Lower lobe of right lung (tissue), 2 donors: Measurements from ENCODE around the gene ETFB. TPM values are rescaled to one million over a fixed set of nuclear protein-coding genes. Genes with fewer than 3 reads are reported as not detected.

ENCODE experiments used
- ATAC-seq, 2 donors: fragments of 200-7000 bp; cut with Tn5 transposase; one replicate each; pipeline ENCODE4 v1.9.1; 2020 to 2022; ENCODE audit warnings: mild to moderate bottlenecking in 2 of 2, moderate library complexity in 2 of 2
- DNase-seq: peaks from one replicate; pipeline ENCODE4 v3.0.0-alpha.2; 2020
- H3K27ac ChIP-seq: fragments of 200-600 bp; one replicate; pipeline ENCODE4 v1.8.0; 2022
- H3K27me3 ChIP-seq: fragments of 200-600 bp; one replicate; pipeline ENCODE4 v1.8.0; 2022; ENCODE audit warnings: low read depth
- H3K36me3 ChIP-seq: fragments of 200-600 bp; one replicate; pipeline ENCODE4 v1.8.0; 2022; ENCODE audit warnings: mild to moderate bottlenecking
- H3K4me1 ChIP-seq: fragments of 200-600 bp; one replicate; pipeline ENCODE4 v1.8.0; 2022
- H3K4me3 ChIP-seq: fragments of 200-600 bp; one replicate; pipeline ENCODE4 v1.8.0; 2022; ENCODE audit warnings: mild to moderate bottlenecking
- H3K9me3 ChIP-seq: fragments of 200-600 bp; one replicate; pipeline ENCODE4 v1.8.0; 2022
- CTCF ChIP-seq: fragments of 200-600 bp; IDR thresholded peaks from one replicate; pipeline ENCODE4 v1.8.0; 2022; ENCODE audit warnings: antibody characterized with exemption, mild to moderate bottlenecking
- intact Hi-C: fragments of 100-400 bp; cut with DNase I; formaldehyde crosslinking; loops from one replicate; pipeline ENCODE4 v1.11.0; 2022
- total RNA-seq: library from RNA; stranded (reverse); fragmentation: NEBNext Ultra II Directional; extraction: Animal tissue kit (Norgen Biotek cat#: 25700); gene quantifications from one replicate; pipeline ENCODE4 v1.2.1, GENCODE V29; 2021
- donor health status: DM: no; HTN: yes; CAD: no; lungs with severe emphysema.

The ETFB gene
- total RNA-seq, 1 donor from 2014 or later, result 59.8 TPM

GRCh38 chr19:51380379-51380778 lies 14.2 kb upstream of the ETFB start:
- H3K4me1 ChIP-seq, result no peaks in the 10 kb centered on the region
- no peaks in the 10 kb centered on the region for H3K27me3 ChIP-seq
- no peak overlapping the region for H3K4me3 ChIP-seq
- no peaks in the 10 kb centered on the region for H3K36me3 ChIP-seq
- no peak overlapping the region for H3K27ac ChIP-seq
- DNase-seq (no peak), ATAC-seq (no peak)
- intact Hi-C loops, result no loop called here
- TF ChIP-seq CTCF, result no peak
- H3K9me3 ChIP-seq, result no peaks in the 10 kb centered on the region

DNA sequence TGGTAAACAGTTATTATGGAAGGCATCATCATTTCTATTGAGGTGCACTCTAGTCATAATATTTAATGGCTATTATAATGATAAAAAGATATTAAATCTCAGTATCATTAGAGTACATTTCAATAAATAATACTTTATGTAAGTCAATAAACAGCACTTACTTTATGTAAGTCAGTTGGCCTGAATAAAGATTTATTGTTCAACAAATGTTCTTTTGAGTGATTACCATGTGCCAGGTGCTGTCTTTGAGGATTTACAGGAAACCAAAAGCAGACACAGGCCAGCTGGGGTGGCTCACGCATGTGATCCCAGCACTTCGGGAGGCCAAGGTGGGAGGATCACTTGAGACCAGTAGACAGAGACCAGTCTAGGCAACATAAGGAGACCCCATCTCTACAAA lies 11.2 kb upstream of the ETFB start:
- TF ChIP-seq CTCF, result no peak
- Histone ChIP-seq H3K27me3 (no peaks in the 10 kb centered on the region), H3K4me1 (no peaks in the 10 kb centered on the region), H3K9me3 (no peaks in the 10 kb centered on the region), H3K4me3 (no peak overlapping the region), H3K36me3 (no peaks in the 10 kb centered on the region), H3K27ac (no peak overlapping the region)
- intact Hi-C loops, result no loop called here
- no peak for DNase-seq
- no peak for ATAC-seq

DNA sequence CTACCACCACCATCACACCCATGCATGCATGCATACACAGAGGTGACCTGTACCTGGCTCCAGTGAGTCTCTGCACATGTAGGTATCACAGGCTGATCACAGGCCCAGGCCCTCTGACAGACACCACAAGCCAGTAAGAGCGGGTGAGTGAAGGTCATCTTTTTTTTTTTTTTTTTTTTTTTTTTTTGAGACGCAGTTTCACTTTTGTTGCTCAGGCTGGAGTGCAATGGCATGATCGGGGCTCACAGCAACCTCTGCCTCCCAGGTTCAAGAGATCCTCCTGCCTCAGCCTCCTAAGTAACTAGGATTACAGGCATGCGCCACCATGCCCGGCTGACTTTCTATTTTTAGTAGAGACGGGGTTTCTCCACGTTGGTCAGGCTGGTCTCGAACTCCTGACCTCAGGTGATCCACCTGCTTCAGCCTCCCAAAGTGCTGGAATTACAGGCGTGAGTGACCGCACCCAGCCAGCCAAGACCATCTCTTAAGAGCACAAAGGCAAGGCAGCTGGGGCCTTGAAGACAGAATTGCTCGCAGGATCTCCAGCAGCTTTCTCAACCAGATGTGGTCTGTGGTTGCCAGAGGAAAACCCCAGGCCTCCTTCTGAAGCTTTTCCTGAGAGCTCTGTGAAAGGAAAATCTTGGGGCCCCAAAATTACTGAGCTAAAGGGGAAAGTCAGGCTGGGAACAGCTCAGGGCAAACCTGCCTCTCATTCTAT lies 9.5 kb upstream of the ETFB start:
- Histone ChIP-seq H3K9me3 (no peaks in the 10 kb centered on the region), H3K27me3 (no peaks in the 10 kb centered on the region), H3K27ac (no peak overlapping the region), H3K36me3 (no peaks in the 10 kb centered on the region), H3K4me1 (no peaks in the 10 kb centered on the region), H3K4me3 (no peak overlapping the region)
- intact Hi-C loops, result no loop called here
- TF ChIP-seq CTCF, result no peak
- DNase-seq (no peak), ATAC-seq (no peak)

GRCh38 chr19:51372649-51373504 lies 6.7 kb upstream of the ETFB start, which contains the start of gene NKG7:
NKG7 (minus strand) TSS chr19:51372654; CDS start chr19:51372535, 119 bp downstream.
- intact Hi-C loops, result no loop called here
- Histone ChIP-seq H3K27me3 (no peaks in the 10 kb centered on the region), H3K36me3 (no peaks in the 10 kb centered on the region), H3K4me1 (peaks cover 6% of the 10 kb centered on the region), H3K27ac (peak within 1 kb of the TSS; percentile 64), H3K9me3 (no peaks in the 10 kb centered on the region), H3K4me3 (peak within 1 kb of the TSS; percentile 30)
- ATAC-seq (peak; percentile 17 to 26), DNase-seq (no peak)
- TF ChIP-seq CTCF, result no peak

- TF ChIP-seq CTCF, result no peak
- ATAC-seq (no peak), DNase-seq (no peak)
- Histone ChIP-seq H3K4me1 (peaks cover 6% of the 10 kb centered on the region), H3K27ac (peak overlapping the region; percentile 64), H3K4me3 (peak overlapping the region; percentile 30), H3K27me3 (no peaks in the 10 kb centered on the region), H3K9me3 (no peaks in the 10 kb centered on the region), H3K36me3 (no peaks in the 10 kb centered on the region)
- intact Hi-C loops, result no loop called here
Observed at GRCh38 chr19:51372021-51372648, 5.9 kb upstream of the ETFB start.
